Stimulated activated CD8-positive, alpha-beta memory T cell treated with anti-CD3 and anti-CD28 coated beads, Interleukin-2, amount 100 ng/mL, for 1 hour (primary cell): Measurements from ENCODE around the gene ELOA.
"Not testable (repeated sequence)": the region's sequence is repeated elsewhere in the genome, so short reads cannot be mapped to it uniquely, and the experiment has no call there.

Experiments used
- DNase-seq, 2 donors: peaks; one replicate each; pipeline ENCODE4 v3.0.0-alpha.2; 2020; ENCODE audit warnings: low read depth in 2 of 2

ELOA gene

GRCh38 chr1:23736437-23737134 is 6.7 kb upstream of the ELOA start:
- no peak for DNase-seq

- no peak for DNase-seq
These were observed 1.7 kb upstream of the ELOA start for GRCh38 chr1:23741609-23742008.

DNA sequence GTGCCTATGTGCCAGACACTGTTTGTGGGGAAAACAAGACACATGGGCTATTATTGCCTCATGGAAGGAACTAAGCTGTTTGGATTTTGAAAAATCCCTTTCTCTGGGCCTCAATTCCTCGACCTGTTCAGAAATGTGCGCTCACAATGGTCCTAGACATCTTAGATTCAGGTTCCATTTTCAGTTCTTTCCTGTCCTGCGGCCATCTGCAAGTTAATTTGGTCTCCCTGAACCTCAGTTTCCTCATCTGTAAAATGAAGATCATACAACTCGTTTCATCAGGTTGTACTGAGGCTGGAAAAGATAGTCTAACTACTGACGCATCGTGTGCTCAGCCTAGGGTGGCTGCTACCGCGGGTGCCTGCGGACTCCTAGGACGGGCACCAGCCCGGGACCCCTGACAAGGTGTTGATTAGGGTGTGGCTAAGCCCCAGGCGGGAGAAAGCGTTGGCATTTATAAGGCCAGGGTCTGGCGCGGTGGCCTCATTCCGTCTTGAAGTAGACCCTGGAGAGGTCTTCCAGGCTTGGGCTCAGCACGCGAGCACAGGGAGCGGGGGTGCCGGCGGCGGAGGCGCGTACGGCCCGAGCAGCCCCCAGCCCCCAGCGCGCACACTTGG is 493 bp upstream of the ELOA start:
- DNase-seq: no peak

DNA sequence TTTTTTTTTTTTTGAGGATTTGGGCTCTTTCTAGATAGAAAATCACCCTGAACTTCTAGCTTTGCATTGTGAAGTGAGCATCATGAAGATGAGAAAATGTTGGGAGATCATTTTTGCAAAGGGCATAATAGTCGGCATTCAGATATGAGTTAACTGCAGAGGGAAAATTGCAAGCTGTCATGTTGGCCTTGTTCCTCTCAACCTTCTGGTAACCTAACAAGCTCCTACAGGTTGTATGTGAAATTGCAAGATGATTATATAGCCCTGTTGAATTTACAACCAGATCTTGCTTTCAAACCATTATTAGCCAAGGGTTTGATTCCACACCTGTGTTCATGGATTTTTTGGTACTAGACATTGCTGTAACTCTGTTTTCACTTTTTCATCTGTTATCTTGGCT is 2.2 kb downstream of the ELOA start:
- no peak for DNase-seq

DNA sequence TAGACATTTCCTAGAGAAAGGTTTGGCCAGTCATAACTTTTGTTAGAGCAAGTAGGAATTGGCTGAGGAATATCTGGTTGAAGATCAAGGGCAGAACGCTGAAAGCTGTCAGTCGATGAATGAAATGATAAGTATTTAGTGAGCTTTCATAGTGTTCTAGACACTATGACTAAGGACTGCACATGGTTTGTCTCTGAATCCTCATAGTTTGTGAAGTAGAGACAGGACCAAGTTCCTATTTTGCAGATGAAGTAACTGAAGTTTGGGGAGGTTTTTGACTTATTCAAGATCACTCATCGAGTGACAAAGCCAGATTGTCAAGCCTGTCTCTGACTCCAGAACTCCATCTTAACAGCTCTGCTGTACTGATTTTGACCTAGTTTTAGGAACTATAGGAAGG is 4.7 kb downstream of the ELOA start:
- no peak for DNase-seq

DNA sequence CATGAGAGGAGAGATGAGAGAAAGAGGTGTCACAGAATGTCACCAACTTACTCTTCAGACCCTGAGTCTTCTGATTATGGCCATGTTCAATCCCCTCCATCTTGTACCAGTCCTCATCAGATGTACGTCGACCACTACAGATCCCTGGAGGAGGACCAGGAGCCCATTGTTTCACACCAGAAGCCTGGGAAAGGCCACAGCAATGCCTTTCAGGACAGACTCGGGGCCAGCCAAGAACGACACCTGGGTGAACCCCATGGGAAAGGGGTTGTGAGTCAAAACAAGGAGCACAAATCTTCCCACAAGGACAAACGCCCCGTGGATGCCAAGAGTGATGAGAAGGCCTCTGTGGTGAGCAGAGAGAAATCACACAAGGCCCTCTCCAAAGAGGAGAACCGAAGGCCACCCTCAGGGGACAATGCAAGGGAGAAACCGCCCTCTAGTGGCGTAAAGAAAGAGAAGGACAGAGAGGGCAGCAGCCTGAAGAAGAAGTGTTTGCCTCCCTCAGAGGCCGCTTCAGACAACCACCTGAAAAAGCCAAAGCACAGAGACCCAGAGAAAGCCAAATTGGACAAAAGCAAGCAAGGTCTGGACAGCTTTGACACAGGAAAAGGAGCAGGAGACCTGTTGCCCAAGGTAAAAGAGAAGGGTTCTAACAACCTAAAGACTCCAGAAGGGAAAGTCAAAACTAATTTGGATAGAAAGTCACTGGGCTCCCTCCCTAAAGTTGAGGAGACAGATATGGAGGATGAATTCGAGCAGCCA is 8.0 kb downstream of the ELOA start:
- no peak for DNase-seq

GRCh38 chr1:23751815-23752200 is 8.5 kb downstream of the ELOA start:
- DNase-seq: no peak

GRCh38 chr1:23752909-23753308 is 9.6 kb downstream of the ELOA start:
- DNase-seq: no peak

- DNase-seq: no peak
These were observed 13.4 kb downstream of the ELOA start for GRCh38 chr1:23756676-23757075.

DNA sequence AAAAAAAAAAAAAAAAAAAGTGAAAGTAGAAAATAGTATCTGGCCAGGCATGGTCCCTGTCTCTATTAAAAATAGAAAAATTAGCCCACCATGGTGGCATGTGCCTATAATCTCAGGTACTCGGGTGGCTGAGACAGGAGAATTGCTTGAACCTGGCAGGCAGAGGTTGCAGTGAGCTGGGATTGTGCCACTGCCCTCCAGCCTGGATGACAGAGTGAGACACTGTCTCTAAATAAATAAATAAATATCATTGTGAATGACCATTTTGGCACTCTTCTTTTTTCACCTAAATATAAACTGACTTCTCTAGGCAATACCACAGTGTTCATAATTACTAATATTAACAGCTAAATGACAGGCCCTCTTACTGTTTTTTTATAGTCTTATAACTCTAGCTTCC is 14.5 kb downstream of the ELOA start:
- DNase-seq: no peak

DNA sequence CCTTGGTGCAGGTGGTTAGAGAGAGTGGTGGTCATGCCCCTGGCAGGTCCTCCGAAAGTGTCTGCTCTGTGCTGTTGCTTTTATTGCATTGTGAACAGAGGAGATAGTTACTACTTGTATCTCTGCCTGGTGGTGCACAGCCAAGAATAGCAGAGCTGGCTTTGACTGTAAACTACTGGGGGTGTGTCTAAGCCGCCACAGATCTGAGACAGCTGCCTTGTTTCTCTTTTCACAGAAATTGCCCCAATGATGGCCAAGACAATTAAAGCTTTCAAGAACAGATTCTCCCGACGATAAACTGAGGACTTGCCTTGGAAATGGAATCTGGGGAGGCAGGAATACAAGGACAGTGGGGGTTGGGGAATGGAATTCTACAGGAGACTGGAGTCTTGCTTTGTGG is 16.0 kb downstream of the ELOA start:
- no peak for DNase-seq

- DNase-seq: no peak
These were observed 19.8 kb downstream of the ELOA start for GRCh38 chr1:23763041-23763577.

DNA sequence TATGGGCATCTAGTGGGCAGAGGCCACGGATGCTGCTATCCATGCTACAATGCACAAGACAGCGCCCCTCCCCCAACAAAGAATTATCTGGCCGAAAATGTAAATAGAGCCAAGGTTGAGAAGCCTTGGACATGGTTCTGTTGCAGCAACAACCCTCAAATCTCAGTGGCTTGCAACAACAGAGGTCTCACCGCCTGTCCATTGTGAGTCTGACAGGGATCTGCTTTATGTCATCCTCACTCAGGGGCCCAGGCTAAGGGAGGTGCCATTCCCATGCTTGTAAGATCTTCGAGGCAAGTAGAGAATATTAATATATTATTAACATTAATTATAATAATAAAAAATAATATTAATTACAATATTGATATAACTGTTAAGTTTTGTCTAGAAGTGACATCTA is 25.5 kb downstream of the ELOA start:
- DNase-seq: no peak

GRCh38 chr1:23772049-23772853 is 29.0 kb downstream of the ELOA start:
- peak; percentile 73 to 77 for DNase-seq

DNA sequence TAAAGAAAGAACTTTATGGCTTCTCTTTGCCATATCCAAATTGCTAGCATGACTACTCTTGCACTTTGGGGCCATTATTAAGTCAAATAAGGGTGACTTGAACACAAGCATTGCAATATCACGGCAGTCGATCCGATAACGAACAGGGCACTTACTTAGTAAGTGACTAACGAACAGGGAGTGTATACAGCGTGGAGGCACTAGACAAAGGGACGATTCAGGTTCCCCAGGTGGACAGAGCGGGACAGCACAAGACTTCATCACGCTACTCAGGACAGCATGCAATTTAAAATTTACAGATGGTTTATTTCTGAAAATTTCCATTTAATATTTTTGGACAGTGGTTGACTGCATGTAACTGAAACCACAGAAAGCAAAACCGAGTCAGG is 29.6 kb downstream of the ELOA start:
- DNase-seq: no peak

DNA sequence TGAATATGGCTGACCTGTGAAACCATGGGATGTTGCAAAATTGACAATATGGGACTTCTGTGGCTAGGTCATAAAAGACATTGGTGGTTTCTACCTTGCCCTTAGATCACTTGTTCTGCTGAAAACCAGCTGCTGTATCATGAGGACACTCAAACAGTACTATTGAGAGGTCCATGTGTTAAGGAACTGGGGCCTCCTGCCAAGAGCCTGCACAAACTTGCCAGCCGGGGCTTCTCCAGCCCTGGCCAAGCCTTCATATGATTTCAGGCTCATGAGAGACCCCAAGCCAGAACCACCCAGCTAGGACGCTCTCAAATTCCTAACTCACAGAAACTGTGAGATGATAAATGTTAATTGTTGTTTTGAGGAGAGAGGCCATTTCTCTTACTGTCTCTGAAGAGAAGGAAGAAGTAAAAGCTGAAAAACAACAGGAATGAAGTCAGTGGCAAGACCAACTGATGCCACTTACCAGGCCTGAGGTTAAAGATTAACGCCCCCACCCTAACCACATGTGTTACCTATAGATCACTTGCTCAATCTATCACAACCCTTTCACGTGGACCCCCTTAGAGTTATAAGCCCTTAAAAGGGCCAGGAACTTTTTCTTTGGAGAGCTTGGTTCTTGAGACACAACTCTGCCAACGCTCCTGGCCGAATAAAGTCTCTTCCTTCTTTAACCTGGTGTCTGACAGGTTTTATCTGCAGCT is 31.1 kb downstream of the ELOA start:
- no peak for DNase-seq

DNA sequence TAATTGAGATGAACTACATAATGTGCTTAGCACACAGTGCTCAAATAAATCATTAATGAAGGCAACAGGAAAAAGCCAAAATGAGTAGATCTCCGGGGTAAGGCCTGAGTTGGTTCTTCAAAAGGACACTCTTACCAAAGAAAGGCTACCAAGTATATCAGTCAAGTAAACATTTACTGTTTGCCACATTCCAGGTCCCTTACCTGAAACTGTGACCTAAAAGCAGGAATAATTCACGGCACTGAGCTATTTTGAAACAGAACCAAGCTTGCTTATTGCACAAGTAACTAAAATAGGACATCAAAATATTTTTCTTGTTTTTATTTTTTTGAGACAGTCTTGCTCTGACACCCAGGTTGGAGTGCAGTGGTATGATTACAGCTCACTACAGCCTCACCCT is 32.9 kb downstream of the ELOA start:
- no peak for DNase-seq

GRCh38 chr1:23777979-23778814 is 34.9 kb downstream of the ELOA start, which contains the start of gene PITHD1:
Gene PITHD1, plus strand, starts transcription at chr1:23778418. Its CDS starts 98 bp downstream, at chr1:23778516.
- peak; percentile 47 to 68 for DNase-seq

DNA sequence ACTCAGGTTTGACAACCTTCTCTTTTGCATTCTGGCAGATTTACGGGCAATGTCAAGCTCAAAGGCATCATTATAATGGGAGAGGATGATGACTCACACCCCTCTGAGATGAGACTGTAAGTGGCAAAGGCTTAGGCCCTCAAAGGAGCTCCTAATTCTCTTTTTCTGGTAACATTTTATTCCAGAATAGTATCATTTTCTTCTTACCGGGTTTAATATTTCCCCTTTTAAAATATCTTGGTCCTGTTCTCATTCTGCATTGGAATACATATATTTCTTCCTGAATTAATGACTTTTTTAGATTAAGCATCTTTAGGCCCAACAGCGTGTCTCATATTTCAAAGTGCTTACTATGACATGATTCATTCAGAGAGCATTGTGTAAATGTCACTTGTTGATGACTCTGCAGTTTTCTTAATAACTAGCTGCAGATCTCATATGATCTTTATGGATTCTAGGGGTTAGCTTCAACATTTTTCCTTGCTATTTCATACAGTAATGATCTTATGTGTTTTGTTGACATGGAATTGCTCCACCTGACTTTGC is 36.6 kb downstream of the ELOA start:
- no peak for DNase-seq

DNA sequence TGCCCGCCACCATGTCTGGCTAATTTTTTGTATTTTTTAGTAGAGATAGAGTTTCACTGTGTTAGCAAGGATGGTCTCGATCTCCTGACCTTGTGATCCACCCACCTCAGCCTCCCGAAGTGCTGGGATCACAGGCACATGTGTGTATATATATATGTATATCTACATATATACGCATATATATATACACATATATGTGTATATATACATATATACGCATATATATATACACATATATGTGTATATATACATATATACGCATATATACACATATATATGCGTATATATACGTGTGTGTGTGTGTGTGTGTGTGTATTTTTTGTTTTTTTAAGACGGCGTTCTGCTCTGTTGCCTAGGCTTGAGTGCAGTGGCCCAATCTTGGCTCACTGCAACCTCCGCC is 39.9 kb downstream of the ELOA start:
- DNase-seq: not testable (repeated sequence)
